Upper lobe of left lung (tissue), 4 donors: ENCODE results near the gene ZNF423.

Experiments
- EP300 ChIP-seq, 4 donors: sonication (generic); formaldehyde crosslinking; IDR thresholded peaks; one replicate each; pipeline ENCODE4 v1.5.1; 2017; ENCODE audit warnings: antibody characterized with exemption in 4 of 4, control low read depth in 2 of 4
- POLR2A ChIP-seq, 4 donors: fragments of 450-650 bp; IDR thresholded peaks; one replicate each; pipeline ENCODE4 v1.5.1; 2016 to 2017; ENCODE audit warnings: antibody characterized with exemption in 4 of 4, mild to moderate bottlenecking in 2 of 4
- POLR2AphosphoS5 ChIP-seq, 2 donors: sonication (generic); formaldehyde crosslinking; IDR thresholded peaks; one replicate each; pipeline ENCODE4 v1.5.1; 2017; ENCODE audit warnings: antibody characterized with exemption in 2 of 2
- TF ChIP-seq, protein P1 (sequence below), 6 experiments: fragments of 450-650 bp in 4 of 6; fragments of 200-600 bp in 2 of 6; sonication (generic) in 2 of 6; IDR thresholded peaks; one replicate each; pipeline ENCODE4 v1.5.1; 2016 to 2019; ENCODE audit warnings: antibody characterized with exemption in 6 of 6

- TF ChIP-seq, protein P1, sequence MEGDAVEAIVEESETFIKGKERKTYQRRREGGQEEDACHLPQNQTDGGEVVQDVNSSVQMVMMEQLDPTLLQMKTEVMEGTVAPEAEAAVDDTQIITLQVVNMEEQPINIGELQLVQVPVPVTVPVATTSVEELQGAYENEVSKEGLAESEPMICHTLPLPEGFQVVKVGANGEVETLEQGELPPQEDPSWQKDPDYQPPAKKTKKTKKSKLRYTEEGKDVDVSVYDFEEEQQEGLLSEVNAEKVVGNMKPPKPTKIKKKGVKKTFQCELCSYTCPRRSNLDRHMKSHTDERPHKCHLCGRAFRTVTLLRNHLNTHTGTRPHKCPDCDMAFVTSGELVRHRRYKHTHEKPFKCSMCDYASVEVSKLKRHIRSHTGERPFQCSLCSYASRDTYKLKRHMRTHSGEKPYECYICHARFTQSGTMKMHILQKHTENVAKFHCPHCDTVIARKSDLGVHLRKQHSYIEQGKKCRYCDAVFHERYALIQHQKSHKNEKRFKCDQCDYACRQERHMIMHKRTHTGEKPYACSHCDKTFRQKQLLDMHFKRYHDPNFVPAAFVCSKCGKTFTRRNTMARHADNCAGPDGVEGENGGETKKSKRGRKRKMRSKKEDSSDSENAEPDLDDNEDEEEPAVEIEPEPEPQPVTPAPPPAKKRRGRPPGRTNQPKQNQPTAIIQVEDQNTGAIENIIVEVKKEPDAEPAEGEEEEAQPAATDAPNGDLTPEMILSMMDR (IDR thresholded peaks at IDR 0.05): no peak
- TF ChIP-seq POLR2AphosphoS5 (IDR thresholded peaks at IDR 0.05): no peak
- no peak for TF ChIP-seq EP300 (IDR thresholded peaks at IDR 0.05)
- no peak for TF ChIP-seq POLR2A (IDR thresholded peaks at IDR 0.05)
These were observed 292.2 kb downstream of the ZNF423 start for GRCh38 chr16:49563666-49564065.
